GM18517 (cell line): Measurements from ENCODE around the gene PPP2R3A.

Experiments
- ATAC-seq: cut with Tn5 transposase; IDR thresholded peaks from one replicate; pipeline ENCODE4 v1.9.1; 2021; ENCODE audit warnings: mild to moderate bottlenecking, moderate library complexity; ENCODE audit not compliant: unreplicated experiment

PPP2R3A gene

DNA sequence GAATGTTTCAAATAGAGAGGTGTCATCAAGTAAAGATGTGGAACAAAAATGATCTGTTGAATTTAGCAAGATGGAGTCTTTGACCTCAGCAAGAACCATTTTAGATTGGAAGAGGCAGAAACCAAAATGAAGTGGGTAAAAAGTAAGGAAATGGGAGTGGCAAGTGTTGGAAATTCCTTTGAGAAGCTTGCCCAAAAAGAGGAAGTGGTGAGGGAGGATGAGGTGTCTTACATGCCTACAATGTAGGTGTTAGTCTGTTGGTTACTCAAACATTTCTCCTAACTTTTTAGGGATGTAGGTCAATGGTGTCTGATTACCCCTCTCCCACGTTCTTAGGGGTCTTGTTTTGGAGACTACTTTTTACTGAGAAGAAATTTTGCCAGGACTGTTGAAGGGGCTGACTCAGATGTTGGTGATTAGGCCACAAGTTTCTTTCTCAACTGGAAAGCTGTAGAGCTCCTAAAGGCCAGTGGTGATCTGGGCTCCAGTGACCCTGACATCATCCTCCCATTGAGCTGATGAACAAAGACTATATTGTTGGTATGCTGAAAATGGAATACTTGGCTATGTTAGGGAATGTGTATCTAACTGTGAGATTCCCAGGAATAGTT, 5.1 kb downstream of the PPP2R3A start:
- no peak for ATAC-seq

DNA sequence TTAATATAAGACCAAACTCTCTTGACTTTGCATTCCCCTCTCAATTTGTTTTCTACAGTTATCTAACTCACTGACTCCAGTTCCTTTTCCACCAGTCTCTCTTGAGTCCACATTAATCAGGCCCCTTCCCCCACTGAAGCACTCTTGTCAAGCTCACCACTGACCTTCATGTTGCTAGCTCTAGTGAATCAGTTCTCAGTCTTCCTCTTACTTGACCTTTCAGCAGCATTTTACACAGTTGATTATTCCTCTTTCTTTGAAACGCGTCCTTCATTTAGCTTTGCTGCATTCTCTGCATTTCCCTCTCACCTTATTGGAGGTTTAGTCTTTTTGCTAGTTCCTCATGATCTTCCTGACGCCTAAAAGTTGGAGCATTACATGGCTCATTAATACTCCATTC, 8.3 kb downstream of the PPP2R3A start:
- ATAC-seq = no peak

DNA sequence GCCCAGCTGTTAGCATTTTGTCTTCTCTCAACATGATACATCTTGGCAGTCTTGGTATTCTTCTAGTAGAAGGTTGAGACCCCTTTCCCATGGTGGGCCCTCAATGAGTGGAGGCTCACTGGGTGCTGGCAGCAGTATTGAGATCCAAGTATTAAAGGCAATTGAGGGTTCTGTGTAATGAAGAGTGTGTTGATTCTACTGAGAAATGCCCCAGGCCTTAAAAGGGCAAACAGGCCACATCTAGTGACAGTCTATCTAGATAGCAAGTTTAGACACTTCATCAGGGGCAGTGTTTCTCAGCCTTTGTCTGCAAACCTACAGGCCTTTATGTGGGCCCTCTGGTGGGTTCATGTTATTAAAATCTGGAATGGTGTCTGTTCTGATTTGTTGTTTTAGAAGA, 9.5 kb downstream of the PPP2R3A start:
- ATAC-seq = no peak

DNA sequence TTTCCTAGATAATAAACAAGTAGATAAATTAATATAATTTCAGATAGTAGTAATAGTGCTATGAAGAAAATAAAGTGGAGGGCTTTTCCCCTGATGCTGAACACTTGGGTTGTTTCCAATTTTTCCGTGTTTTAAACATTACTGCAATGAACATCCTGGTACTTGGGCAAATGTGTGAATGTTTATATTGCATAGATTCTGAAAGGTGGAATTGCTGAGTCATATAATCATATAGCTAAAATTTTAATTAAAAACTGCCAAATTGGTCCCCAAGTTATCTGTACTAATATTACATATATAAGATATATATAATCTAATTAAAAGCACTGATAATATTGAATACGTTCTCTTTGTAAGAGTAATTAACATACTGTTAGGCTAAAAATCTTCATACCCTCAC, 10.0 kb downstream of the PPP2R3A start:
- no peak for ATAC-seq

DNA sequence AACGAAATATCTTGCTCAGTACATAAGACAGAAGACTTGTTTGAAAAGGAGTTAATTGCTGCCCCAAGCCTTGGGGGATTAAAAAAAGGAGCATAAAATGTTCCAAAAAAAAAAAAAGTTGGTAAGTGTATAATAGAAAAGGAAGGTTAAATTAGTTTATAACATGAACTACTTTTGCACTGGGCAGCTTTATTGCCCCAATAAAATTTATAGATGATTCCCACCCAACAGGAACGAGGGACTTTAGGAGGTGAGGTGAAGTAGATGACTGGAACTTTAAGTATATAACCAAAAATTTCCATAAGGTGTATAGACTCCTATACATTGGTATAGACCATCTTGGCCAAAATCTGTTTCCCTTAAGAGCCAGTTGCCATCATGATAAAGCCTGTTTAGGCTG, 14.8 kb downstream of the PPP2R3A start:
- no peak for ATAC-seq

DNA sequence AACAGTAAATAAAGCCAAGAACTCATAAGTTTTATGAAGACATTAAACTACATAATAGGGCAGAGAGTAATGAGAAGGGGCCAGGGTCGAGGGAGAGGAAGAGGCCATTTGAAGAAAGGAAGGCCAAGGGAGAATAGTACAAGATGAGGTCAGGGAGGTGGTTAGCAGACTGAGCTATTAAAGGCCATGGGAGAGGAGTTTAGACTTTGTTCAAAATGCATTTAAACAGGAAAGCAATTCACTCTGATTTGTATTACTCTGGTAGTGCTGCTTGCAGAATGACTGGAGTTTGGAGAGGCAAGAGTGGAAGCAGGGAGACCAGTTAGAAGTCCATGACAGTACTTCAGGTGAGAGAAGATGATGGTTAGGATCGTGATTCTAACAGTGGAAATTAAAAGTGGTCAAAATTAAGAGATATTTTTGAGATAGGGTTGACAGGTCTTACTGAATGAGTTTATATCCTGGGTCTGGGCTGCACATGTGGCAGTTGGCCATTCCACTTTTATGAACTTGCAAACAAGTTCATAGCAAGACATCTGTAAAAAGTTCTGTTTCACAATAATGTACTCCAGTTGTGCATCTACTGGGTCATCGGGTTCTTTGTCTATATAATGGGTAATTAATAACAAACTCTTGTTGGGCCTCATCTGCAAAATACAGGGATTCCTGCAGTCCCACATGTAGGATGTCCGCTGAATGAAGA, 16.3 kb downstream of the PPP2R3A start:
- no peak for ATAC-seq

DNA sequence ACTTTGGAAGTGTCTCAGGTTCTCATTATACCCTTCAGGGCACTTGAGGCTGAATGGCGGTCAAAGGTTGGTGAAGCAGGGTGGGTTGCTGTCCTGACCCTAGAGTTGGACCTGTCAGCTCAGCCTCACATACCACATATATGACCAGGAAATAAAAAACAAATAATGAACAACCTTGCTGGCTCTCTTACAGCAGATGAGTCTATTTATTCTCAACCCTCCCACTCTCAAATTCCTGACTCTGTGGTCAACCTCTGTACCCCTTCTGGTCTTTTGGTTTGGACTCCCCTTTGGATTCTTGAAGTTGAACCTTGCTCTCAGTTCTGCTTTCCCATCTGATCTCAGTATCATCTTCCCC, 16.9 kb downstream of the PPP2R3A start:
- no peak for ATAC-seq

DNA sequence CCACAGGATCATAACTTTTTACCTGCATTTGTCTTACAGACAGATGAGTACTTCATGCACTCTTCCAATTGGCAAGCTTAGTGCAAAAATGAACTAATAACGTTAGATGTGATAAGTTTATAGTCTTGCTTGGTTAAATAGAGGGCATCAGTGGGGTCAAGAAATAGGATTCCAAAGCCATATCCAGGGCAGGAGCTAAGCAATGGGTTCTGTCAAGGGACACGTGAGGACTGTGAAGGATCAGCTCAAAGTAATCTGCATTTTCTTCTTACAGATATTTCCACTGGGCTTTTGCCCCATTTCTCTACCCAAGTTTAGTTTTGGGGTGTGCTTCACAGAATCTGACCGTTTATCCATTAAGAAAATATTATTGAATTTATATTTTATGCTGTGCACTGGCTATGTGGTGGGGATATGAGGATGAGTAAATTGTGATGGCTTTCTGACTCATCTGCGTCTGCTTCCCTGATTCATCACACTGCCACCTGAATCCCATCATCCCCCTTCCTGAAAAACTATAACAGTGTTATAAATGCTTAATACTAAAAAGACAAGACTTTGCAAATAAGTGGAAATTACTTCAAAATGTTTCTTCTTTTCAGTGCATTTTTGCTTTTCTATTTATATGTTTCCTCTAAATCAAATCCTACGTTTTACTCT, 17.5 kb downstream of the PPP2R3A start:
- no peak for ATAC-seq

DNA sequence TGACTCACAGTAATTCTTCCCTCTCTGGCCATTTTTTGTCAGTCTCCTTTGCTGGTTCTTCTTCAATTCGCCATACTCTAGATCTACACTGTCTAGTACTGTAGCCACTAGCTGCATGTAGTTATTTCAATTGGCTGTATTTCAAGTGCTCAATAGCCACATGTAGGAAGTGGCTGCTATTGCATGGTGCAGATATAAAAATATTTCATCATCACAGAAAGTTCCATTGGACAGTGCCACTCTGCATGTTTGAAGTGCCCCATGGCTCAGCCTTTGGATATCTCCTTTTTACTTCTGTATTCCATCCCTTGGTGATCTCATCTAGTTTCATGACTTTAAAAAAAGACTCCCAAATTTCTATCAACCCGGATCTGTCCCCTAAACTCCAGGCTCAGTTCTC, 22.1 kb downstream of the PPP2R3A start:
- no peak for ATAC-seq

DNA sequence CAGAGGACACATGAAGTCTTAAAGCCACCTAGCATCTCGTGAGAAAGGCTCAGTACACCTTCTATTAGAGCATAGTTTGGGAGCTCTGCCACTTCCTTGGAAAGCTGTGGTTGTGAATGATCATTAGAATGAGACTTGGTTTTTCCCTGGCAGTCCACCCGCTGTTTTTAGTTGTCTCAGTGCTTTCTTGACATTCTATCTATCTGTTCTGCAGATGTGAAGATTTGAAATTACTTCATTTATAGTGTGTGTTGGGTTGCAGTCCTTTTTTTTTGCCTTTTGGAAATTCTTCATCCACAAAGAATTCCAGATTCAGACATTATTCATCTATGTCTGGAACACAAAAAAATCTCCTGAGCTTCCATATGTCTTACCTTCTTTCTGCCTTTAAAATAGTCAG, 23.7 kb downstream of the PPP2R3A start:
- no peak for ATAC-seq

DNA sequence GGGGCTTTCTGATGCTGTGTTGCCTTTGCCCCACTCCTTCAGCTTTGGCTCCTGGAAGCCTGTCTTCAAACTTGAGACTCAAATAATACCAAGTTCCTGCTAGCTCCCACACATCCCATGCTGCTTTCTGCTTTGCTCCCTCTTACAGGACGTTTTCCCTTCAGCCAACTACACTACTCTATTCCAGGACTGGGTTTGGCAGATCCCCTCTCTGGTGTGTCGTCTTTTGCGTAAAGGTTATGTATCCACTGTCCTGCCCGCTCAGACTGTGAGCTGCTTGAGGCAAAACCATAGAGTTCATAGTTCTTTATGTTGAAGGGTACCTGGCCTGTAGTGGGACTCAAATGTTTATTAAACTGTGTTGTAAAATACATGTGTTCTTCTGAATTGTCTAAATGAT, 25.4 kb downstream of the PPP2R3A start:
- ATAC-seq = no peak

DNA sequence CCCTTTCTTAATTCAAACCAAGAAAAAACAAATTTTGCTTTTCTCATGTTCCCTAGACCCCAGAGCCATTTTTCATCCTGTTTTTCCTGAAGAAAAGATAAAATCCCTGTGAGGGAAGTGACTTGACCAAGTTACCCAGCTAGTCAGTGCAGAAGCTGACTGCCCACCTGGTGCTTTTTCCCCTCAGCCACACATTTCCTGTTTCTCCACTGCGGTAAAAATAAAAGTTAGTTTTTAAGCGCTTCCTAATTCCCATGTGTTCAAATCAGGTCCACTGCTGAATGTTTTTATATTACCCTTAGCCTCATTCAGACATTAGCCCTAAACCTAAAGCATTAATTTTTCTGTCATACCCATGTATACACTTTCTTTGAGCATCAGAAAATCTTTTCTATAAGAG, 26.1 kb downstream of the PPP2R3A start:
- ATAC-seq = no peak

DNA sequence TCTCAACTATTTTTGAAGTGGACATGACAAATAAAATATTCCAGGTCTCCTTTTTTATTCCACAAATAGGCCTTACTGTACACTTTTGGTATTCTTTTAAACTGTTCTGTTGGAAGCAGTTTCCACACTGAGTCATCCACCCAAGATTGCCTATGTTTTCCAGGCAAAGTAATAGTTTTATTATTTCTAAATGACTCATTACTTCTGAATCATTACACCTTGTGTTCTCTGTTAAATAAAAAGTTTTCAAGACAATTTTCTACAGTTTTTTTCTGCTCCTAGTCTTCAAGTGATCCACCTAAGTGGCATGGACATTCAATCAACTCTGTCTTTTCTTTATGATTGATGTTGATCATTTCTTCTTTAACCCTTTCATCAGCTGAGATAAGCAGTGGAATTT, 26.5 kb downstream of the PPP2R3A start:
- no peak for ATAC-seq

DNA sequence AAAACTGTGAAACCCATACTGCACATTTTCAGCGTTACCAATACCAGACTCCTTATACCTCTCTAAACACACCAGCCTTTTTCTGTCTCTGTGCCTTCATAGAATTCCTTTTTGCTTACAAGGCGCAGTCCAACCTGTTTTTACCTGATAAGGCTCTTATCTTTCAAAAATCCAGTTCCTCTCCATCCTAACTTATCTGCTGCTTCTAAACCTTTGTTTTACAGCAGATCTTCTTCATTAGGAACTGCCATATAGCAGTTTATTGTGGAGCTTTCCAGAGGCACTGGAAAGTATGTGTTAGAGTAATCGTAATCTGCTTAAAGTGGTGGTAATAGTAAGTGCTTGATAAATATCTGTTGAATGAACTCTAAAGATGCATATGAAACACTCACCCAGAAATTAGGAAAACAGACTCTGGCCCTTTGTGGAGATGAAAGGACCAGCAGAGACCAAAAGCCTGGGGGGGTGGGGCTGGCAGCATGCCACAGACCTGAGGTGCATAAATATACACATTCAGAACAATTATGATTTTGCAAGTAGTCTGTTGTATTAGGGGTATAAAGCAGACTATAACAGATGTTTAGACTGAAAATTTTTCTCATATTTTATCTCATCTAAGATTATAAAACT, 29.3 kb downstream of the PPP2R3A start:
- no peak for ATAC-seq

DNA sequence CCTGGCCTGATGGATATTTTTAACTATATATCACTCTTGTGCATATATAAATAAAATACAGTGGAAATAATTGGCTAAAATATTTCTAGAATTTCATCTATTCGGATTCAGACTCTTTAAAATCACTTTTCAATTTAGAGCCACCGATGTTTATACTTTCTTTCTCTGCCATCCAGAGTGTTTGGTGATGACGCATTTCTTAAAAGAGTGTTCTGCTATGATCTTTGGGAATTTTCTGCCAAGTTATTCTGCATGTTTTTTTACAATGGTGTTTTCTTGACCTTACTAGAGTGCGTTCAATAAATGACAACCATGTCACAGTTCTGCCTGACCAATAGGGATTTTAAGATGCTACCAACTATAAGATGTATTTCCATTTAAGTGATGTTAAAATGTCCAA, 30.2 kb downstream of the PPP2R3A start:
- ATAC-seq = no peak

DNA sequence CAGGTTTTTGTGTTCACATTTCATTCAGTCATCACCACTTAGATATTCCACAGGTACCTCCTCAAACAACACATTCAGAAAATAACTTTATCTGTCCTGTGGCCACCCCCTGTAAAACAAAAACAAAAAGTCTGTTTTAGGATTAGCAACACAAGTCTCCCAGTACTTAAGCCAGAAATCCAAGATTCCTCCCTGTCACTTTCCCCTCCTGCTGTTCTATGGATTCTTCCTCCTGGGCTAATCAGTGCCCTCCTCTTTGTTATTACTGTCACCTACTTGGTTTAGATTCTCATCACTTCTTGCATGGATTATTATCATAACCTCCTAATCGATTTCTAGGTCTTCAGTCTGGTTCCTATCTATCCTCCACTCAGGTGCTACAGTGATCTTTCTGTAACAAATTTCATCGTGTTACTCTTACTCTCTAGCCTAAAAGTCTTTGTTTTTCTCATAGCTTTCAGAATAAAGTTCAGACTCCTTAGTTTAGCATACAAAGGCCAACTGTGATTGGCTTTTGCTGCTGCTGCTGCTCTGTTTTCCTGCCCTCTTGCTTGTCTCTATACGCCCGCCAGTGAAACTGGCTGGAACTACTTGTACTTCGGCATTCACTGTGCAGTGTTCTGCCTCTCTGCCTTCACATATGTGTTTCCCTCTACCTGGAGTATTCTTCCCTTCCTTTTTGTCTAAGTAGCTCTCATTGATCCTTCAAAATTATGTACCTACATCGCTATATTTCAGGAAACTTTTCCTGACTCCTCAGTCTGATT, 32.2 kb downstream of the PPP2R3A start:
- no peak for ATAC-seq

DNA sequence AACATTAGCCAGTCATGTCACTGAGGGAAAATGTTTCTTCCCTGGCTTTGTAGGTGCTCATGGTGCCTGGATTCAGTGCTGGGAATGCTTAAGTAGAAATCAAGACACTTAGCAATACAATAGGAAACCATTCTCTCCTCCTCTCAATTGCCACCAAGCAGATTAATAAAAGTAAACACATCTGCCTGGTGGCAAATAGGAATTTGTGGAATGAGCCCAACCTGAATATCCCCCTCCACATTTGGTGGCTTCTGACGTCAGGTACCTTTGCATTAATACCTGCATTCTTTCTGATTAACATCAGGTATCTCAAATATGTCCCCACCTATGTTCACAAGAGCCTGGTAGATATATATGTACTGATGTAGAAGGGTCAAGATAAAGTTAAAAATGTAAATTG, 42.7 kb downstream of the PPP2R3A start:
- ATAC-seq = no peak

DNA sequence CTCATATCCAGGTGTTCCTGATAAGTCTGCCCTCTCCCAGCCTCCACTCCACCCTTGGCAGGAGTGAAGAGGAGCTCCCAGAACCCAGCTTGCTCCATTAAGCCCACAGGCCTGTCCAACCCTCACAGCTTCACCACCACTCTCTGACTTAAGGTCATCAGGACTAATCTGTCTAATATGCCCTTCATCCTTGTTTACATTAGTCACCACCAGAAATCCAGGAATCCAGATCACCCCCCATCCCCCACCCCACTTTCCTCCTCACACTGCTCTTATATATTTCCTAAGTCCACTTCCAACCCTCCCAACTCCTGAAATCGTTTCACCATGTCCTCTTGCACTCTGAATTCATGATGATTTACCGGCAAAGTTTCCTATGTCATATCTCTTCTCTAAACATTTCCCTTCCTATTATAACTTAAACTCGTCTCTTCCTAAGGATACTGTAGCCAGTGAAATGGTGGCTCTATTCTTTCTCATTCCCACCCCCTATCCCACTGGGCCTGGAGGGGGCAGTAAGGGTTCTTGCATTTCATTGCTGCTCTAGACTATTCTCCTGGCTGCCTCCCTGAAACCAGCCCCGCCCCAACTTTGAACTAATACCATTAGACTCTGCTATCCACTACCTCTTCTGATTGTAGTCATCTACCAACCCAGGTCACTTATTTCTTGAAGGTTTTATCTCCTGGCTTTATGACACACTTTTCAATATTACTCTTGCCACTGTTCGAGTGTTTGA, 43.4 kb downstream of the PPP2R3A start:
- ATAC-seq = no peak

DNA sequence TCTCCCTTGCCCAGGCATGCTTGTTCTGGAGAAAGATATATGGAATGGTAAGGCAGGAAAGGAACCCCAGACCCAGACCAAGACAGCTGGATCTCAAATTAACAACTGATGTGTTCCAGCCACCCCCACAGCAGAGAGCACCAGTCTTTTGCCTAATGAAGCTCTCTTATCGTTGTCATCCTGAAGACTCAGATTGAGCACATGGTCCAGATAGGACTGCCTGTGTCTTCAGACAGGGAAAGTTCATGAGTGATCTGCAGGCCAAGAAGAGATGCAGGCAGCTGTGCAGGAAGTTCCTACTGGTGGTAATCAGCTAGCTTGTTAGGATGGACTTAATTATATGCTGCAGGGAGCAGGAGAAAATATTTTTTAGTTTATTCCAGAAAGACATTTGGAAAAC, 53.3 kb downstream of the PPP2R3A start:
- ATAC-seq = no peak

DNA sequence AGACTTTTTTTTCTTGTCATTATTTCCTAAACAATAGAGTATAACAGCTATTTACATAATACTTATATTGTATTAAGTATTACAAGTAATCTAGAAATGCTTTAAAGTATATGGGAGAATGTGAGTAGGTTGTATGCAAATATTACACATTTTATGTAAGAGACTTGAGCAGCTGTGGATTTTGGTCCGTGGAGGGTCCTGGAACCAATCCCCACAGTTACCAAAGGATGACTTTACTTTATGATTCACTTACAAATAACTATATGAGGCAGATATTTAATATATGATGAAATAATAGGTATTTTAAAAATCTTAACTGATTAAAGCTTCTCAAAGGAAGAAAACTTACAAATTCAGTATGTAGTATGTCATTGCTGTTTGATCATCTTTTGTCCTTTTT, 56.3 kb downstream of the PPP2R3A start:
- ATAC-seq = no peak
